Breast epithelium (tissue), 4 donors: ENCODE results near the gene MLYCD. TPM values are rescaled to one million over a fixed set of nuclear protein-coding genes. Genes with fewer than 3 reads are reported as not detected.

ENCODE experiments used
- DNase-seq, 2 donors: peaks; one replicate each; pipeline ENCODE4 v3.0.0-alpha.2; 2019; ENCODE audit warnings: low spot score in 2 of 2
- H3K27ac ChIP-seq, 2 donors: fragments of 200-600 bp; sonication (generic) in 1 of 2; one replicate each; pipeline ENCODE4 v1.5.1; 2016 to 2019; ENCODE audit warnings: mild to moderate bottlenecking in 1 of 2
- H3K27me3 ChIP-seq, 2 donors: fragments of 200-600 bp; sonication (generic) in 1 of 2; one replicate each; pipeline versions ENCODE4 v1.5.1 to v1.6.0; 2017 to 2019; ENCODE audit warnings: control low read depth in 1 of 2, mild to moderate bottlenecking in 1 of 2
- H3K36me3 ChIP-seq: fragments of 200-600 bp; one replicate; pipeline ENCODE4 v1.5.1; 2019
- H3K4me1 ChIP-seq, 2 donors: fragments of 200-600 bp; sonication (generic); one replicate each; pipeline ENCODE4 v1.5.1; 2016 to 2019; ENCODE audit warnings: control low read depth in 1 of 2
- H3K4me3 ChIP-seq, 3 donors: fragments of 200-600 bp; sonication (generic); 1 replicate in 2 of 3; 2 replicates in 1 of 3; pipeline ENCODE4 v1.5.1; 2016 to 2019; ENCODE audit warnings: mild to moderate bottlenecking in 3 of 3, moderate library complexity in 2 of 3
- H3K9me3 ChIP-seq, 2 donors: fragments of 200-600 bp; sonication (generic) in 1 of 2; one replicate each; pipeline ENCODE4 v1.5.1; 2016 to 2019; ENCODE audit warnings: control low read depth in 1 of 2
- CTCF ChIP-seq, 3 donors: fragments of 450-650 bp; IDR thresholded peaks; one replicate each; pipeline ENCODE4 v1.5.1; 2016 to 2017; ENCODE audit warnings: antibody characterized with exemption in 3 of 3, mild to moderate bottlenecking in 3 of 3, moderate library complexity in 3 of 3
- POLR2A ChIP-seq: fragments of 450-650 bp; IDR thresholded peaks from one replicate; pipeline ENCODE4 v1.6.1; 2016; ENCODE audit warnings: antibody characterized with exemption, mild to moderate bottlenecking, moderate library complexity
- POLR2AphosphoS5 ChIP-seq, 3 donors: sonication (generic); formaldehyde crosslinking; IDR thresholded peaks; one replicate each; pipeline ENCODE4 v1.6.1; 2017; ENCODE audit warnings: antibody characterized with exemption in 3 of 3
- intact Hi-C: fragments of 100-400 bp; cut with DNase I; formaldehyde crosslinking; loops from one replicate; pipeline ENCODE4 v1.15.1; 2023; ENCODE audit warnings: low total_unique reads
- total RNA-seq, 3 donors: library from RNA; depleted of rRNA; stranded (reverse); fragments of >200 nt; gene quantifications; one replicate each; pipeline ENCODE4 v1.1.0, GENCODE V29; 2016

The MLYCD gene
- total RNA-seq, 3 donors from 2014 or later, result 9.5 to 17.0 (median 12.1) TPM

- Histone ChIP-seq H3K9me3 (no peaks in the 10 kb centered on the region), H3K4me3 (no peak overlapping the region), H3K4me1 (peaks cover 0 to 4% of the 10 kb centered on the region in 2 donors), H3K36me3 (no peaks in the 10 kb centered on the region), H3K27me3 (no peaks in the 10 kb centered on the region), H3K27ac (no peak overlapping the region)
- intact Hi-C loops, result no loop called here
- no peak for TF ChIP-seq POLR2A
- TF ChIP-seq POLR2AphosphoS5 (IDR thresholded peaks at IDR 0.05), result no peak
- no peak for TF ChIP-seq CTCF (IDR thresholded peaks at IDR 0.05)
- DNase-seq, result no peak
Observed at GRCh38 chr16:83958137-83958845, 59.4 kb downstream of the MLYCD start.

GRCh38 chr16:83958846-83959565, 60.1 kb downstream of the MLYCD start:
- H3K4me3 ChIP-seq, result no peak overlapping the region
- H3K4me1 ChIP-seq, result peaks cover 0 to 1% of the 10 kb centered on the region in 2 donors
- intact Hi-C loops, result no loop called here
- H3K9me3 ChIP-seq, result no peaks in the 10 kb centered on the region
- DNase-seq, result no peak
- H3K27ac ChIP-seq, result no peak overlapping the region
- H3K27me3 ChIP-seq, result no peaks in the 10 kb centered on the region
- no peak for TF ChIP-seq POLR2A
- no peak for TF ChIP-seq POLR2AphosphoS5 (IDR thresholded peaks at IDR 0.05)
- no peak for TF ChIP-seq CTCF (IDR thresholded peaks at IDR 0.05)
- no peaks in the 10 kb centered on the region for H3K36me3 ChIP-seq

- Histone ChIP-seq H3K36me3 (no peaks in the 10 kb centered on the region), H3K27me3 (no peaks in the 10 kb centered on the region), H3K4me1 (no peaks in the 10 kb centered on the region), H3K9me3 (no peaks in the 10 kb centered on the region), H3K4me3 (no peak overlapping the region), H3K27ac (no peak overlapping the region)
- DNase-seq, result no peak
- intact Hi-C loops, result no loop called here
- TF ChIP-seq POLR2AphosphoS5 (IDR thresholded peaks at IDR 0.05), result no peak
- TF ChIP-seq POLR2A, result no peak
- TF ChIP-seq CTCF (IDR thresholded peaks at IDR 0.05), result no peak
Observed at GRCh38 chr16:83959656-83960434, 60.9 kb downstream of the MLYCD start.

- Histone ChIP-seq H3K4me3 (no peak overlapping the region), H3K27ac (no peak overlapping the region), H3K36me3 (no peaks in the 10 kb centered on the region), H3K9me3 (no peaks in the 10 kb centered on the region), H3K4me1 (no peaks in the 10 kb centered on the region), H3K27me3 (no peaks in the 10 kb centered on the region)
- TF ChIP-seq CTCF (IDR thresholded peaks at IDR 0.05), result no peak
- no peak for TF ChIP-seq POLR2A
- TF ChIP-seq POLR2AphosphoS5 (IDR thresholded peaks at IDR 0.05), result no peak
- no peak for DNase-seq
- intact Hi-C loops, result no loop called here
Observed at GRCh38 chr16:83960521-83961249, 61.8 kb downstream of the MLYCD start.
